ENCODE measurements around the gene UIMC1. TPM values are rescaled to one million over a fixed set of nuclear protein-coding genes. Genes with fewer than 3 reads are reported as not detected.
A peak's percentile ranks its signal among the peaks of the same experiment; 100 is the strongest.

Gene UIMC1
- polyA plus RNA-seq, 1 donor = 29.0 TPM

DNA sequence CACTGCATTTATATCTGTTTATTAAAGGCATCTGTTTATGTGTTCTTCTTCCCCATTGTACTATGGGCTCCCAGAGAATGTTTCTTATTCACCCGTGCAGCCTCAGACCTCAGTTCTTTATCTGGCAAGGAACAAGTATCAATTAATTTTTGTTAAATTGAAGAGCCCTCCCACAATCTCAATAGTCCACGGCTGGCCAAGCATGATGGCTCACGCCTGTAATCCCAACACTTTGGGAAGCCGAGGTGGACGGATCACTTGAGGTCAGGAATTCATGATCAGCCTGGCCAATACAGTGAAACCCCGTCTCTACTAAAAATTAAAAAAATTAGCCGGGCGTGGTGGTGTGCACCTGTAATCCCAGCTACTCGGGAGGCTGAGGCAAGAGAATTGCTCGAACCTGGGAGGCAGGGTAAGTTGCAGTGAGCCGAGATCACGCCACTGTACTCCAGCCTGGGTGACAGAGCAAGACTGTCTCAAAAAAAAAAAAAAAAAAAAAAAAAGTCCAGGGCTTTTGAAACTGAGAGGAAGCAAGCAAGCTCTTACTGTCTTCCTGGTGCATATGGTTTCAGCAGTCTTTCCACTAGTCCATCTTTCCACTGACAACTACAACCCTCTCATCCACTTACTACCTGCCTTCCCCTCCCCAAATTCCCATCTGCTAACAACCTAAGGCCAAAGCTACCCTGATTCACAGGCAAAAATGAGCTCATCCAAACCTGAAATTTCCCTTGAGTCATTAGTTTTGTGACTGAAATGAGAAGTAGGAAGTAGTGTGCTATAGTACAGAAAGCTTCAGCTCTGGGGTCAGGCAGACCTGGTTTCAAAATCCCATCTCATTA is 105.1 kb downstream of the UIMC1 start:
- no peak for DNase-seq

DNA sequence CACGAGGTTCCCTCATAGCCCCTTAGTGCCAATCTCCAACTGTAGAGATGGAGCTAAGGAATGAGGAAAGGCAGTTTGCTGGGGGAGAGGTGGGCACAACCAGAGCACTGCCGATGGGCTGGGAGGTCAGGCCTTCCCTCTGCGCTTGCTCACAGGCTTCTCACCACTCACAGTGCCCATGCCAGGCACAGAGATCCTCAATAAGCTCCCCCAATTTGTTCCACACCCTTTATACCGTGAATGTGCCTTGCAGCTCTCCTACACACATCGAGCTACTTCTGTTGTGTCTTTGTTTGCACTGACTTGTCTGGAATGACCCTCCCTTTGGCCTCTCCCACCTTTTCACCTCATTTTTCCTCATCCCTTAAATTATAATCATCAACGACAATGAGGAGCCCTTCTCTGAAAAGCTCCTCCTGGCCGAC is 105.8 kb downstream of the UIMC1 start:
- no peak for DNase-seq

DNA sequence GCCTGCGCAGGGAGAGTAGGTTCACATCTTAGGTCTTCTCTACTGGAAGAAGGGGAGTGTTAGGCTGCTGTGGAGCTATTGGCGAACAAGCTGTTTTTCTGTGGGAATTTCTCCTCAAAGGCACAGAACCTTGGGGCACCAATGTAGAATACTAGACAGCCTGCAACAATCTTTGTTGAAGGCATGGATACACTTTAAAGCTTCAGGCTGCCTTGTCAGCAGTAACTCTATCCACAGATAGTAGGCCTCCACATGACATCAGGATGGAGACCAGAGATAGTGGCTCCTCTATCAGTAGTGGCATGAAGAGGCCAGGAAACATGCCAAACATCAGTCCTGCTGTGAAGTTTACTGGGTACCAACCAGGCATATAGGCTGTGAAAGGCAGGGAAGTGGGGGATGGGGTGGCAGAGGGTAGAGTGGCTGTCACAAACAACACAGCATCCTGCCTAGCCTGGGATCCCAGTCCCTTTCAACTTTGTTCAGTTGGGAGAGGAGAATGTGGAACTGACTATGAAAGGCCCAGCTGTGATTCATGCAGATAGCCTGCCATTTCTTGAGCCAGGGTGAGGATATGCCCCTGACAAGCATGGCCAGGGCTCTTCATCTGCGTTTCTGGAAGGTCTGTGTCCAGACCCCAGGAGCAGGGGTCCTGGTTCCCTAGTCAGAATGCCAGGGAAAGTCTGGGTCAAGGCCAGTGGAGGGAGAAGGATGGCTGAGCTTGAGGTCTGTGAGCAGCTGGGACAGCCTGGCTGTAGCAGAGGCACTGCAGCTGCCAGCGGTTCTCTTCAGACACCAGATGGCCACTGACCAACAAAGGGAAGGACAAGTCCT is 106.4 kb downstream of the UIMC1 start:
- peak; percentile 29 for DNase-seq

DNA sequence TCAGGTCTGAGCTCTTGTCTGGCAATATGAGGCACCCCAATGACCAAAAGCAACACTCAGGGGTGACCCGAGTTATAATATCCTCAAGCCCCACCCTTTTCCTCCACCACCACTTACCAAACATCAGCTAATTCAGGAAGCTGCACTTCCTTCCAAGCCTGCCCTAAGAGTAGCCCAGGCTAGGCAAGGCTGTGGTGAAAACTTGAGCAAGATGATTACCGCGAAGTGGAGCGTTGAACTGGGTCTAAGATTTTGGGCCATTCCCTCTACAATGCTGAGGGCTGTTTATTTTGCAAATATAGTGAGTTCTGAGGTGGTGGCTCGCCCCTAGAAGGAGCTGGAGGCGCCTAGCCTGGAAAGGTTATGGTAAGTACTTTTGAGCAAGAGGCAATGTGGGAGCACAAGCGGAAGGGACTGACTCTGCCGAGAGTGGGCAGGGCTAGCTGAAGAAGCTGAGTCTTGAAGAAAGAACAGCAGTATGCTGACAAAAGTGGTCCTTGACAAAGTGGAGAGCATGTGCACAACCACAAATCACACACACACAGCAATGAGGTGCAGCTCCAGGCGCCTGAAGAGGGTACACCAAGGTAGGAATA is 107.2 kb downstream of the UIMC1 start, which contains the start of gene HK3:
TSS of gene HK3 (minus strand) at position 51 of the 596 bp plus-strand sequence. CDS start 3,187 bp downstream, outside the sequence.
- no peak for DNase-seq

DNA sequence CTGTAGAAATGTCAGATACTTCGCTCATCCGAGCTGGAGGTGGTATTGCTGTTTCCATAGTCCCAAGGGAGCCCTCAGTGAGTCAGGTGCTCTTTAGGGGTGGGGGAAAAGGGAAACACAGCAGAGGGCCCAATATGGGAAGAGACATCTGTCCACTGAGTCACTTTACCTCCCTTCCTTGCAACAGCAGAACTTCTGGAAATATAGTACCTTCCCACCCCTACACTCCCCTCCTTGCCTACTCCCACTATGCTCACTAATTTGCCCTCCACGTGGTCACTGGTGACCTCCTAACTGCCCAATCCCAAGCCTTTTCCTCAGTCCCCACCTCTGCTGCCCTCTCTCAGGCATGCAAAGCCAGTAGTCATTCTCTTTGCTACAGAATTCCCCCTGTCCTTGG is 109.3 kb downstream of the UIMC1 start:
- DNase-seq = no peak

DNA sequence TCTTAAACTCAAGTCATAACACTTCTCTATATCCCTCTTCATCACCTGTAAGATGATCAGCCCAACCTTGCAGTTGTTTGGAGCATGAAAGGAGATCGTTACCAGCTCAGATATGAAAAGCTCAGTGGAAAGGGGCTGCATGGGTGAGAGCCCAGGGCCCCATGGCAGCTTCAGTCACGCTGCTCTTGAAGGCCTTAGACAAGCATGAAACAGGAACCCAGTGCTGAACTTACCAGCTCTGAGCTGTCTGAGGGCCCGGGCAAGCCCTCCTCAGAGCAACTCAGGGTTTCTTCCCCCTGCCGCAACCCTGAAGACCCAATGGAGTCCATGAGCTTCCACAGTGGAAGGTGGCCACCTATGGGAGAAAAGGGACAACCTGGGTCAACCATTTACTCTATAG is 110.7 kb downstream of the UIMC1 start:
- no peak for DNase-seq

DNA sequence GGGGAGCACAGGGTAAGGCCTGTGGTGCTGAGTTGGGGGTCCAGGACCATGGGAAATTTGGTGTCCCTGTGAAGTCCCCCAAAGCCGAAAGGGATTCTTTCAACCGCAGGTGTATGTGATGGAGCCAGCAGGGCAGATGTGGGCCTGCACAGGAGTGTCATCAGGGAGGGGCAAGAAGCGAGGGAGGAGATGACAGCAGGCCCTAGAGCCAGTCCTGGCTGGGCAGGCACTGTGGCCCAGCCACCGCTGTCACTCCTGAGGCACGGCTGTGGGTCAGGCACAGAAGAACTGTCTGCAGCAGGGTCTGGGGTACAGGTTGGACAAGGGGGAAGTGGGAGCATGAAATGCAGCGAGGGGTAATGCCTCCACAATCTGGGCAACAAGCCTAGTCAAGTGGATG is 112.3 kb downstream of the UIMC1 start:
- no peak for DNase-seq

DNA sequence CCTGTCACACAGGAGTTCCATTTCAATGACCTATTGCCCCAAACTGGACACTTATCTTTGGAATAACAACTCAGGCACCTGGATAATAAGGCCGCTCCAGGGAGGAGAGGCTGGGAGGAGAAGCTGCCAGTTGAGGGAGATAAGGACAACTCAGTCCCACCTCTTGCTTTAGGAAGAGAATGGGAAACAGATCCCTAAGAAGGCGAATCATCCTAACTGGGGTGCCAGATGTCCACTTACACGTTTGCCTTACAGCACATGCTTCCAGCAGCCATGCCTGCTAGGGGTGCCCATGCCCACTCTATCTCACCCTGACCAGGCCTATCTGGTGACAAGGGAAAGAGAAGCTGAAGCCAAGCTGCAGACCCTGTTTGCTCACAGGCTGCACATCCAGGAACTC is 113.9 kb downstream of the UIMC1 start:
- DNase-seq = no peak

DNA sequence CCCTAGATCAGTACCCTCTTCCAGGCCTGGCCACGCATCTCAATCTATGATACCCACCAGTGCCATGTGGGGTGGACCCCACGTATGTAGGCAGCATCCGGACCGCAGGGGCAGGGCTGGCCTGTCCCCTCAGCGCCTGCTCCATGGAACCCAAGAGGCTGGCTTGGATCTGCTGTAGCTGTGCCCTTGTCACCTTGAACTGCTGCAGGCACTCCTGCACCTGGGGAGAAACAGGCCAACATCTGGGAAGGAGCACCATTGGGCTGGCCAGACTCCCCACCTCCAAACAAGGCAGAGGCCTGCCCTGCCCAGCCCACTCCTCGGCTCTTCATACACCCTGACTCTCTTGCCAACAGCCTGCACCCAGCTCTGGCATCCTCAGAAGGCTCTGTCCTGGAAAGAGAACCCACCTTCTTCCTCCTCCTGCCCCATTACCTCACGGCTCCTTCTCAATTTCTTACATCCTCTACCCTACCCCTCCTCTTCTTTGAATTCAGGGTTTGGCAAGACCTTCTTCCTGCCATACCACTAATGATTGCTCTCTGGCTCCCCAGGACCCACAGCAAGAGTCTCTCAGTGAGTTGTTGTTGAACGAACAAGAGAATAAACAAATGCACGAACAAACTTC is 115.1 kb downstream of the UIMC1 start:
- no peak for DNase-seq

DNA sequence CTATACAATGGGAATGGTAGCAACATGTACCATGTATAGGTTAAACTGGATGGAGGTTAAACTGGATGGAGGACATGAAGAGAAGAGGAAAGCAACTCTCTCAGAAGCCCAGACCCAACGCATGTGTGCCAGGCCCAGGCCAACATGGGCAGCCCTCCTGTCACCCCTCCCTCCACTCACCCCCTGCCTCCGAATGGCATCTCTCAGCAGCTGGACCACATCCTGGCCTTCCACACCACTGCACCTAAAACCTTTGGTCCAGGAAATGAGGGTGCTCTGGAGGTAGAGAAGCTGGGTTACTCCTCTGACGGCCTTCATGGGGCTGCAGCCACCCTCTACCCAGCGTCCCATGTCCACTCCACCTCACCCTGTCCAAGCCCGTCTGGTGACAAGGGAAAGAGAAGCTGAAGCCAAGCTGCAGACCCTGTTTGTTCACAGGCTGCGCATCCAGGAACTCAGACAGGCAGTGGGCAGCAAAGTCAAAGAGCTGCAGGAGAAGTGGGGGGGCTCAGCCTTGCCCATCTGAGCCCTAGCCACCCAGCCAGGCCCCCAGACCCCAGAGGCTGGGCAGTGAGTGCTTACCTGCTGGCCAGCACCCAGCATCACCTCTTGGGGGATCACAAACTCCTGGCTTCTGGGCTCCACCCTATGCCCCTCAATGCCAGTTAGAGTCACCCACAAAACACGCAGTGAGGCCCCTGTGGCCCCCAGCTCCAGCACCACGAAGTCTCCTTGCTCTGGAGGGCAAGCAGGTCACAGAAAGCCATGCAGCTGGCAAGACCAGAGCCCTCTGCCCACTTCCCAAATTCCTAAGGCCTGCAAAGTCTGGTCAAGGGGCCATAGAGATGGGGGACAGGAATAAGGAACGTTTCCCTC is 115.9 kb downstream of the UIMC1 start:
- DNase-seq = no peak

DNA sequence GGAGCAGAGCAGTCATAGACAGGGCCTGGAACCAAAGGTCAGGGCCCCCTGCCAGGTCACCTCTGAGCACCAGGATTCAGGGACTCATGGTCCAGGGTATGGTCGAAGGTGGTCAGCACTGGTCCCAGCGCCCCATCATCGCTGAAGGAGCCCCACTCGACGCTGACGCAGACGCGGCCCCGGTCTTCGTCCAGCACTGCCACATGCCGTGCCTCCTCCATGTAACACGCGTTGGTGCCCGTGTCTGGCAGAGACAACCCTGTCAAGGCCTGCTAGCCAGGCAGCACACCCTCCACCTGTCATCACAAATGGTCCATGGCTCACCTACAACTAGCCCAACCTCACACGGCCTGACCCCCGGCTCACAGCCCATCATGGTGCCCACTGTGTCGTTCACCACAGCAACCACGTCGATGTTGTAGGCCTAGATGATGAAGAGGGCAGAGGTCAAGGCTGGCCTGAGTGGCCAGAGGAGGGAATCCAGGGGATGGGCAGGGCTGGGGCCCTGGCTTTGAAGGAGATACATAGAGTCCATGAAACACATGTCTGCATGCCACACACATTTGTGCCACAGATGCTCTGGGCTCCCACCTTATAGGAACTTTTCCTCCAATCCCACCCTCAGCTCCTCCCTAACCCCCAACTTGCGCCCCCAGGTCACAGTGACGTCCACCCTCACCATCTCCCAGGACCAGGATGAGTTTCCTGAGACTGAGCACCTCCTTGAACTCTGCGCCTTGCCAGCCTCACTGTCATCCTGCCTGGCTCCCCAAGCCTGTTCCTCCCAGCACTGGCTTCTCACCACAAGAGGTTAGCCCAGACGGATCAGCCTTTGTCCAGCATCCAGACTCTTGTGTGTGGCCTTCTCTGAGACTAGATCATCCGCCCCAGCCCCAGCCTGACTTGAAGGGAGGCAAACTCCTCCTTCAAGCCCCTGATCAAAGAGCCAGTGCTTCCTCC is 117.0 kb downstream of the UIMC1 start:
- DNase-seq = no peak

DNA sequence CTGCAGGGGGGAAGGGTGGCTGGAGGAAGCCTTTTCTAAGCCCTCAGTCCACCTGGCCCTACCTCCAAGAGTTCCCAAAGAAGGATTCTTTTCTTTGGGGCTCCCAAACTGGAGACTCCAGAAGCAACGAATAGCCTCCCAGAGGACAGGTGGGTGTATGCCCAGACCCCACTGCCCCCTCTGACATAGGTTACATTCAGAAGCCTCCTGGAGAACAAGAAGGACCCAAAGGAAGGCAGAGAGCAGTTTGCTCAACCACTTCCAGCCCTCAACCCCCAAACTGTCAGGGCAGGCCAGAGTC is 117.8 kb downstream of the UIMC1 start:
- no peak for DNase-seq

DNA sequence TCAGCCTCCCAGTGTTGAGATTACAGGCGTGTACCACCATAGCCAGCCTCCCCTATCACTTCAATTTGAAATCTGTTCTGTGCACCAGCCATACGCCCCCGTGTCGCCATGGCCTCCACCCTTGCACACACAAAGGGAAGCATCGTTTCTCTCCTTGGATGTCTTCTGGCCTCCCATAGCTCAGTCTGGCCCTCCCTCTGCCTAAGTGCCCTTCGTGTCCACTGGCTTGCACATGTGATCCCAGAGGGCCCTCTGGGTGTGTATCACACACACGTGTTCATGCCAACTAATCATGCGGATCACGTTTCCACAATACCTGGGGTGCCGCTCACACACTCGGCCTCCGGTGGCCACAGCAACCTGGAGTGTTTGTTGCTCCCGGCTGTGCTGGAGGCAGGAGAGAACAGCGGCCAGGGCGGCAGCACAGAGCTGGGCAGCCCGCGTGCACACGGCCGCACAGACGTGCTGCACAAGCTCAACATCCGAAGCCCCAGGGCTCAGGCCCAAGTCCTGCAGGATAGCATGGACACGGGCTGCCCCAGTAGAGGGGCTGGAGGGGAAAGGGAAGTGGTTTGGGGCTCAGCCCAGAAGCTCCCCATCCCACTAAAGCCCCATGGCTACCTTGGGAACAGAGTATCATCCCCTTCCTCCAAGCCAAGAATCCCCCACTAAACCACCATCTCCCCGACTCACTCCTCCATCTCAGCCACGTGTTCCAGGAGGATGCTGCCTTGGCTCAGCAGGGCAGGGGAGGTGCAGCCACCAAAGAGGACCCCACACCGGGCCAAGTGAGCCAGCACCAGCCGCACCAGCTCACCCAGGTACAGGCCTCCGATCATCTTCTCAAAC is 118.3 kb downstream of the UIMC1 start:
- no peak for DNase-seq

DNA sequence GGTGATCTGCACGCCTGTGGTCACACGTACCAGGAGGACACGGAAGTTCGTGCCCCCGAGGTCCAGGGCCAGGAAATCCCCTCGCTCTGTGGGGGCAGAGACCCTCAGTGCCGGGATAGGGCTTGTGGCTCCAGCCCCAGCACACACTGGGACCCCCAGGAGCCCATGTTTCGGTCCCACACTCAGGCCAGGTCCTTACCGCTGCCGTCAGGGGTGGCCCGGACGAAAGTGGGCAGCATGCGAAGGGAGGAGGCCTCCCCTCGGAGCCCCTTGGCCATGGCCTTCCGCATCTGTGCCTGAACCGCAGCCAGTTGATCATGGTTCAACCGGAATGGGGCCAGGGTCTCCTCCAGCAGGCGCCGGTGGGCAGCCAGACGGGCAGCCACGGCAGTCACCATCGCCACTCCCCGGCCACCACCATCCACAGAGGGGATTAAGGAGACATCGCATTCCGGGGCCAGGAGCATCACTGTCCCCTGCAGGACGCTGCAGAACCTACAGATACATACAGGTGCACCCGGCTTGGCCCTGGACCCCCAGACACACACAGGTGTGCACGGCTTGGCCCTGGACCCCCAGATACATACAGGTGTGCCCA is 119.2 kb downstream of the UIMC1 start:
- no peak for DNase-seq

DNA sequence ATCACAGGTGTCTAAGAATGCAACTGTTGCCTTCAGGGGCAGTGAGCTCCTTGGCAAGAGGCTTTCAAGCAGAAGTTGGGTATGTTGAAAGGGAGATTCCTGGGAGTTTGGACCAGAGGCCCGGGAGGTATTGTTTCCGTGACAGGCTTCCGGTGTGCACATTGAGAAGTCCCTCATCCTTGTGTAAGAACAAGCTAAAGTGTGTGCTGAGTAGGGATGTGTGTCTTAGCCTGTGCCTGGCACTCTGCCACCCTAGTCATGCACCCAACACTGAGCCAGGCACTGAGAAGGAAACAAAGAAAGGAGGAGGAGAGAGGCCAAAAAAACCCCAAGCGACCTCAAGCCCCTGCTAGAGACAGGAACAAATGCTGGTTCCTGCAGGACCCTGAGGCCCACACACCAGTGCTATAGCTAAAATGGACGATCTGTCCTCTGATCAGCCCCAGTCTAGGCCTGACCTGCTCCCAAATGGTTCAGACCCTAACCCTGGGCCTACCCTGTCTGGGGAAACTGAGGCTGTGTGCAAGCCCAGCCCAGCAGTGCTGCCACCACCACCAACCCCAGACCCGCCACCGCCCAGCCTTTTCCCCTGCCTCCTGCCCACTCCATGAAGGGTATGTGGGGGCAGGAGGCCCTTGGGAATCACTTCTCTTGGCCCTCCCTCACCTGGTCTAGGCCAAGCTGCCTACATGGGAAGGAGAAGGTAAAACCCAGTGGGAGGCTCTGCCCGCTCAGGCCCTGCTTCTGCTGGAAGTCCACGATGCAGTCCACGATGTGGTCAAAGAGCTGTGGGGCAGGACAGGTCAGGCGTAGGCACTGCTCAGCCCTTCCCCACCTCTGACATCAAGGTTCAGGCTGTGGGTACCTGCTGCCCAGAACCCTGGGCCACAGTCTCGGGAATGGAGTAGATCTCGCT is 120.0 kb downstream of the UIMC1 start:
- DNase-seq = no peak

DNA sequence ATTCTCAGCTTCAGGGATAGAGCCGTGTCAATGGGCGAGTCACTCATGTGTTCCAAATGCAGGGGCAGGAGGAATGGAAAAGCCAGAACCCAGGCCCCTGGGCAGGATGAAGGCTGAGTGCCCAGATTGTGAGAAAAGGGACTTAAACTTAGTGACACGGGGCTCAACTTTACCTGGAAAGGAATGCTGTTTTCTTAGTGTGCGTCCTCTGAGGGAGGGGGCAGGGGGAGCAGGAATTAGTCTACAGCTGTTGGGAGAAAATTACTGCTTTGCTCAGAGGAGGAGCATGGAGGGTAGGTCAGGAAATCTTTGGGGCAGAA is 122.0 kb downstream of the UIMC1 start:
- DNase-seq = no peak

DNA sequence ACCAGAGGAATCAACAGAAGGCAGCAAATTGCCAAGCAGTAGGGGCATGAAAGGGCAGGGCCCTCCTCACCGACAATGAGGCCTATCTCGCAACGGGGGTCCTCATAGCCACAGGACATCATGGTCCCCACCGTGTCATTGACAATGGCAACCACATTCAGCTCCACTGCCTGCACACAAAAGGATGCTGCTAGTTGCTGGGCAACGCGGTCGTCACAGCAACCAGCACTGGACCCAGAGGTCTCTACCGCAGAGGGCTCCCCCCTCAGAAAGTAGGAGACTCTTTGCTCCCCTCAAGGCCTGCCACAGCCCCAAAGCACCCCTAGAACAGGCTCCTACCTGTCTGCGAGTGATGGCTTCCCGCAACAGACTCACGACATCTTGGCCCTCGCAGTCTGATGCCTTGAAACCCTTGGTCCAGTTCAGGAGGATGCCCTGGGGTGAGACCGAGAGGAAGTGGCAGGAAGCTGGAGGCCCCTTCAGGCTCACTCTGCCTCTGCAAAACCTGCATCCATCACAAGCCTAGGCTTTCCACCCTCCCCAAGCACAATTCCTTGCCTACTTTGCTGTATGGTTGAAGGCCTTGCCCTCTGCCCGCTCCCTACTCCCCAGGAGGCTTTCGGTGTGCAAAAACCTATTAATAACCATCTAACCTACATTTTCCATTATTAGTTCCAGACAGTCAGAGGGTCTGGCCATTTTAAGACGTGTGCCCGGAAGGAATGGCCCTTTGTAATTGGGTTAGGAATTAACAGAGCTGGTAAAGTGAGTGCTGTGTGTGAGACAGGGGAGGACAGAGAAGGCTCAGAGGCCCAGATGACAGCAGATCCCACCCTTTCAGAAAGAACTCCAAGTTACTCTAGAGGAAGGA is 122.6 kb downstream of the UIMC1 start:
- DNase-seq = no peak

DNA sequence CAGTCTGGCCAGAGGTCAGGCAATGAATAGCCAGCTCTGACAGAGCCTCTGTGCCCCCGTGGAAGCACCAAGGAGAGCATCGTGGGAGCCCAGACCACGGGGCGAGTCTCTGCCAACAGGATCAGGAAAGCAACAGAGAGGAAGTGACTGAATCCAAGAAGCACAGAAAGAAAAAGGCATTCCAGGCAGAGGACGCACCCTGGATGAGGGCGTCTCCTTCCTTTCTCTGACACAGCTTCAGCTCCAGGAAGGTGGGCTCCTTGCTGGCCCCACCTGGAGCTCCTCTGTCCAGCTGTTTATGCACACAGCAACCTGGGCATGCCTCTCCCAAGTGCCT is 124.0 kb downstream of the UIMC1 start:
- no peak for DNase-seq
